ENCODE measurements around the gene SEPSECS. TPM values are rescaled to one million over a fixed set of nuclear protein-coding genes. Genes with fewer than 3 reads are reported as not detected.

SEPSECS gene
- total RNA-seq, 4 donors from 2014 or later, result 3.3 to 9.0 (median 7.1) TPM

- TF ChIP-seq EP300 (IDR thresholded peaks at IDR 0.05) (no peak), POLR2AphosphoS5 (IDR thresholded peaks at IDR 0.05) (no peak), POLR2A (IDR thresholded peaks at IDR 0.05) (no peak), CTCF (IDR thresholded peaks at IDR 0.05) (no peak)
- H3K4me1 ChIP-seq, result peaks cover 0 to 4% (median 3%) of the 10 kb centered on the region in 3 donors
- no peak overlapping the region for H3K4me3 ChIP-seq
- ATAC-seq, result no peak
- H3K27me3 ChIP-seq, result no peaks in the 10 kb centered on the region
- H3K27ac ChIP-seq, result no peak overlapping the region
- peaks cover 0 to 10% (median 0%) of the 10 kb centered on the region in 3 donors for H3K9me3 ChIP-seq
- no peaks in the 10 kb centered on the region for H3K36me3 ChIP-seq
- WGBS, 2 donors (ENCODE audit: low coverage in 1 of 2), result 100% methylated on average over 1 of the region's 11 CpGs; no CpG with 5 or more reads in 1 of the 2 donors
Measured at GRCh38 chr4:25096981-25097443, 63.2 kb downstream of the SEPSECS start.

- no peak overlapping the region for H3K4me3 ChIP-seq
- H3K27ac ChIP-seq, result no peak overlapping the region
- 88% methylated on average over 4 of the region's 23 CpGs; no CpG with 5 or more reads in 1 of the 2 donors for WGBS, 2 donors (ENCODE audit: low coverage in 1 of 2)
Measured at GRCh38 chr4:25096251-25096980, 63.8 kb downstream of the SEPSECS start.

GRCh38 chr4:25095837-25096236, 64.4 kb downstream of the SEPSECS start:
- Histone ChIP-seq H3K27ac (no peak overlapping the region), H3K9me3 (peaks cover 0 to 10% (median 0%) of the 10 kb centered on the region in 3 donors), H3K4me1 (peaks cover 0 to 4% (median 3%) of the 10 kb centered on the region in 3 donors), H3K27me3 (no peaks in the 10 kb centered on the region), H3K36me3 (no peaks in the 10 kb centered on the region), H3K4me3 (no peak overlapping the region)
- WGBS, 2 donors (ENCODE audit: low coverage in 1 of 2), result 90% methylated on average over 3 of the region's 24 CpGs; no CpG with 5 or more reads in 1 of the 2 donors
- no peak for ATAC-seq
- TF ChIP-seq POLR2A (IDR thresholded peaks at IDR 0.05) (no peak), EP300 (IDR thresholded peaks at IDR 0.05) (no peak), POLR2AphosphoS5 (IDR thresholded peaks at IDR 0.05) (no peak), CTCF (IDR thresholded peaks at IDR 0.05) (no peak)

More at GRCh38 chr4:25096251-25096980, 63.8 kb downstream of the SEPSECS start:
- Histone ChIP-seq H3K36me3 (no peaks in the 10 kb centered on the region), H3K4me1 (peaks cover 0 to 4% (median 3%) of the 10 kb centered on the region in 3 donors), H3K9me3 (peaks cover 0 to 10% (median 0%) of the 10 kb centered on the region in 3 donors), H3K27me3 (no peaks in the 10 kb centered on the region)
- no peak for TF ChIP-seq EP300 (IDR thresholded peaks at IDR 0.05)
- TF ChIP-seq CTCF (IDR thresholded peaks at IDR 0.05), result no peak
- no peak for TF ChIP-seq POLR2A (IDR thresholded peaks at IDR 0.05)
- no peak for TF ChIP-seq POLR2AphosphoS5 (IDR thresholded peaks at IDR 0.05)
- ATAC-seq, result no peak

- no peak for TF ChIP-seq POLR2AphosphoS5 (IDR thresholded peaks at IDR 0.05)
- no peak for TF ChIP-seq POLR2A (IDR thresholded peaks at IDR 0.05)
- no peak for TF ChIP-seq EP300 (IDR thresholded peaks at IDR 0.05)
Measured at GRCh38 chr4:25092139-25092538, 68.1 kb downstream of the SEPSECS start.

GRCh38 chr4:25090516-25090915, 69.7 kb downstream of the SEPSECS start:
- H3K27me3 ChIP-seq, result no peaks in the 10 kb centered on the region
- TF ChIP-seq POLR2AphosphoS5 (IDR thresholded peaks at IDR 0.05), result no peak
- no peak for TF ChIP-seq EP300 (IDR thresholded peaks at IDR 0.05)
- H3K27ac ChIP-seq, result no peak overlapping the region
- no peak for ATAC-seq
- H3K4me3 ChIP-seq, result no peak overlapping the region
- peaks cover 0 to 16% (median 4%) of the 10 kb centered on the region in 3 donors for H3K4me1 ChIP-seq
- H3K36me3 ChIP-seq, result no peaks in the 10 kb centered on the region
- H3K9me3 ChIP-seq, result peaks cover 0 to 10% (median 0%) of the 10 kb centered on the region in 3 donors
- 83 to 86% methylated on average over 2 of the region's 2 CpGs for WGBS, 2 donors (ENCODE audit: low coverage in 1 of 2)

More at GRCh38 chr4:25092139-25092538, 68.1 kb downstream of the SEPSECS start:
- H3K27me3 ChIP-seq, result no peaks in the 10 kb centered on the region
- H3K36me3 ChIP-seq, result no peaks in the 10 kb centered on the region
- H3K9me3 ChIP-seq, result peaks cover 0 to 10% (median 0%) of the 10 kb centered on the region in 3 donors
- H3K4me1 ChIP-seq, result peaks cover 0 to 16% (median 4%) of the 10 kb centered on the region in 3 donors
- no peak for ATAC-seq
- WGBS, 2 donors (ENCODE audit: low coverage in 1 of 2), result 69 to 73% methylated on average over 3 of the region's 3 CpGs
- no peak overlapping the region for H3K27ac ChIP-seq
- no peak overlapping the region for H3K4me3 ChIP-seq
